Mucosa of rectum (tissue), 2 donors: ENCODE measurements around the gene ANK2.
"Not testable (repeated sequence)": the region's sequence is repeated elsewhere in the genome, so short reads cannot be mapped to it uniquely, and the experiment has no call there.

Experiments used
- H3K27ac ChIP-seq, 2 donors: one replicate each; pipeline ENCODE4 v1.7.0; 2013; ENCODE audit warnings: inconsistent platforms in 2 of 2, low read depth in 2 of 2, low read length in 2 of 2
- H3K27me3 ChIP-seq, 2 donors: one replicate each; pipeline ENCODE4 v1.7.0; 2013; ENCODE audit warnings: low read length in 2 of 2; ENCODE audit not compliant: control insufficient read depth in 2 of 2, insufficient read depth in 2 of 2
- H3K36me3 ChIP-seq, 2 donors: one replicate each; pipeline ENCODE4 v1.7.0; 2013; ENCODE audit warnings: low read length in 2 of 2; ENCODE audit not compliant: control insufficient read depth in 2 of 2, insufficient read depth in 2 of 2
- H3K4me1 ChIP-seq, 2 donors: one replicate each; pipeline ENCODE4 v1.7.0; 2013; ENCODE audit warnings: low read length in 2 of 2, mild to moderate bottlenecking in 1 of 2; ENCODE audit not compliant: control insufficient read depth in 2 of 2, insufficient read depth in 2 of 2
- H3K4me3 ChIP-seq, 2 donors: one replicate each; pipeline ENCODE4 v1.7.0; 2013; ENCODE audit warnings: low read length in 2 of 2
- H3K9ac ChIP-seq, 2 donors: one replicate each; pipeline ENCODE4 v1.7.0; 2013; ENCODE audit warnings: low read length in 2 of 2, low read depth in 1 of 2, mild to moderate bottlenecking in 1 of 2
- H3K9me3 ChIP-seq, 2 donors: one replicate each; pipeline ENCODE4 v1.7.0; 2013; ENCODE audit warnings: low read length in 2 of 2; ENCODE audit not compliant: control insufficient read depth in 2 of 2
- donor health status: healthy.
- donor health status: Normal muscosa, but diverticular disease.

ANK2 gene

GRCh38 chr4:113212613-113213012 lies 163.2 kb downstream of the ANK2 start:
- no peaks in the 10 kb centered on the region for H3K36me3 ChIP-seq
- H3K4me3 ChIP-seq = no peak overlapping the region
- H3K27ac ChIP-seq = no peak overlapping the region
- H3K9ac ChIP-seq = no peak overlapping the region
- H3K9me3 ChIP-seq = no peaks in the 10 kb centered on the region
- no peaks in the 10 kb centered on the region for H3K4me1 ChIP-seq
- no peaks in the 10 kb centered on the region for H3K27me3 ChIP-seq

GRCh38 chr4:113221990-113222389 lies 172.5 kb downstream of the ANK2 start:
- Histone ChIP-seq H3K9ac (no peak overlapping the region), H3K36me3 (no peaks in the 10 kb centered on the region)

GRCh38 chr4:113222471-113222870 lies 173.0 kb downstream of the ANK2 start:
- Histone ChIP-seq H3K4me3 (no peak overlapping the region), H3K27me3 (no peaks in the 10 kb centered on the region), H3K9ac (no peak overlapping the region), H3K36me3 (no peaks in the 10 kb centered on the region), H3K27ac (no peak overlapping the region), H3K9me3 (no peaks in the 10 kb centered on the region), H3K4me1 (no peaks in the 10 kb centered on the region)

More at GRCh38 chr4:113221990-113222389, 172.5 kb downstream of the ANK2 start:
- no peaks in the 10 kb centered on the region for H3K4me1 ChIP-seq
- no peaks in the 10 kb centered on the region for H3K9me3 ChIP-seq
- no peak overlapping the region for H3K4me3 ChIP-seq
- no peak overlapping the region for H3K27ac ChIP-seq
- no peaks in the 10 kb centered on the region for H3K27me3 ChIP-seq

GRCh38 chr4:113223001-113223400 lies 173.5 kb downstream of the ANK2 start:
- Histone ChIP-seq H3K9me3 (no peaks in the 10 kb centered on the region), H3K27me3 (no peaks in the 10 kb centered on the region), H3K9ac (no peak overlapping the region), H3K36me3 (no peaks in the 10 kb centered on the region), H3K4me3 (no peak overlapping the region), H3K27ac (no peak overlapping the region), H3K4me1 (no peaks in the 10 kb centered on the region)

- Histone ChIP-seq H3K9me3 (no peaks in the 10 kb centered on the region), H3K4me3 (no peak overlapping the region), H3K4me1 (no peaks in the 10 kb centered on the region), H3K27ac (no peak overlapping the region), H3K9ac (no peak overlapping the region), H3K36me3 (no peaks in the 10 kb centered on the region), H3K27me3 (no peaks in the 10 kb centered on the region)
These were observed 182.7 kb downstream of the ANK2 start for GRCh38 chr4:113232194-113232593.

- no peak overlapping the region for H3K9ac ChIP-seq
- H3K27me3 ChIP-seq = no peaks in the 10 kb centered on the region
- no peak overlapping the region for H3K4me3 ChIP-seq
- H3K36me3 ChIP-seq = no peaks in the 10 kb centered on the region
- H3K4me1 ChIP-seq = no peaks in the 10 kb centered on the region
- no peaks in the 10 kb centered on the region for H3K9me3 ChIP-seq
- H3K27ac ChIP-seq = no peak overlapping the region
These were observed 187.5 kb downstream of the ANK2 start for GRCh38 chr4:113236916-113237315.

GRCh38 chr4:113243312-113243711 lies 193.9 kb downstream of the ANK2 start:
- Histone ChIP-seq H3K27me3 (no peaks in the 10 kb centered on the region), H3K4me3 (no peak overlapping the region), H3K9ac (no peak overlapping the region), H3K27ac (no peak overlapping the region), H3K4me1 (no peaks in the 10 kb centered on the region), H3K36me3 (no peaks in the 10 kb centered on the region), H3K9me3 (no peaks in the 10 kb centered on the region)

- not testable (repeated sequence) for H3K4me3 ChIP-seq, H3K27ac ChIP-seq, H3K36me3 ChIP-seq, H3K9ac ChIP-seq, H3K27me3 ChIP-seq, H3K9me3 ChIP-seq, H3K4me1 ChIP-seq
These were observed 195.3 kb downstream of the ANK2 start for GRCh38 chr4:113244747-113245146.

- Histone ChIP-seq H3K9ac (no peak overlapping the region), H3K36me3 (no peaks in the 10 kb centered on the region), H3K4me1 (no peaks in the 10 kb centered on the region)
These were observed 198.9 kb downstream of the ANK2 start for GRCh38 chr4:113248320-113248719.

GRCh38 chr4:113255628-113256027 lies 206.2 kb downstream of the ANK2 start:
- Histone ChIP-seq H3K4me3 (no peak overlapping the region), H3K9me3 (no peaks in the 10 kb centered on the region)

More at GRCh38 chr4:113248320-113248719, 198.9 kb downstream of the ANK2 start:
- Histone ChIP-seq H3K4me3 (no peak overlapping the region), H3K27ac (no peak overlapping the region), H3K27me3 (no peaks in the 10 kb centered on the region), H3K9me3 (no peaks in the 10 kb centered on the region)

GRCh38 chr4:113256946-113257345 lies 207.5 kb downstream of the ANK2 start:
- Histone ChIP-seq H3K27ac (no peak overlapping the region), H3K4me1 (no peaks in the 10 kb centered on the region), H3K4me3 (no peak overlapping the region), H3K9me3 (no peaks in the 10 kb centered on the region), H3K27me3 (no peaks in the 10 kb centered on the region), H3K36me3 (no peaks in the 10 kb centered on the region), H3K9ac (no peak overlapping the region)

More at GRCh38 chr4:113255628-113256027, 206.2 kb downstream of the ANK2 start:
- Histone ChIP-seq H3K36me3 (no peaks in the 10 kb centered on the region), H3K27me3 (no peaks in the 10 kb centered on the region), H3K9ac (no peak overlapping the region), H3K4me1 (no peaks in the 10 kb centered on the region), H3K27ac (no peak overlapping the region)
